ENCODE results near the gene UBA52.

DNA sequence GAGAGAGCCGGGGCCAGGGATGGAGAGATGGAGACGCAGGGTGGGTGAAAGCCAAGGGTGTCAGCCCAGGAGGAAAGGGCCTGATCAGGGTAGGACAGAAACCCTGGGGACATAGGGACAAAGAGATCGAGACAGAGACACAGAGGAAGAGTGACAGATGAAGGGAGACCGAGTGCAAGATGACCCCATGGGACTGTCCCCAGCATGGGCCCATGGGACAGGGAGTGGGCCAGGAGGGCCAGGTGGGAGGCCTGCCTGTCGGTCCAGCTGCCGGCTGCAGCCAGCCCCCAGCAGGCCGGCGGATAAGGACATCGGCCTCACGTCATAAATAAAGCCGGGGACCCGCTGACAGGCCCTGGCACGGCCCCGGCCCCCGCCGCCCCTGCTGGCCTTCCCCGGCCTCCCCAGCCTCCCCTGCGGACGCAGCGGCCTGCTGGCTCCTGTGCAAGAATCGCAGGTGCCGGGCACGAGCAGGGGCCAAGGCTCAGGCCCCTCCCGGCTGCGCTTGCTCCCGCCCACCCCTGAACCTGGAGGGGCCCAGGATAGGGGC lies 23.2 kb downstream of the UBA52 start:
- TF ChIP-seq, protein P1, sequence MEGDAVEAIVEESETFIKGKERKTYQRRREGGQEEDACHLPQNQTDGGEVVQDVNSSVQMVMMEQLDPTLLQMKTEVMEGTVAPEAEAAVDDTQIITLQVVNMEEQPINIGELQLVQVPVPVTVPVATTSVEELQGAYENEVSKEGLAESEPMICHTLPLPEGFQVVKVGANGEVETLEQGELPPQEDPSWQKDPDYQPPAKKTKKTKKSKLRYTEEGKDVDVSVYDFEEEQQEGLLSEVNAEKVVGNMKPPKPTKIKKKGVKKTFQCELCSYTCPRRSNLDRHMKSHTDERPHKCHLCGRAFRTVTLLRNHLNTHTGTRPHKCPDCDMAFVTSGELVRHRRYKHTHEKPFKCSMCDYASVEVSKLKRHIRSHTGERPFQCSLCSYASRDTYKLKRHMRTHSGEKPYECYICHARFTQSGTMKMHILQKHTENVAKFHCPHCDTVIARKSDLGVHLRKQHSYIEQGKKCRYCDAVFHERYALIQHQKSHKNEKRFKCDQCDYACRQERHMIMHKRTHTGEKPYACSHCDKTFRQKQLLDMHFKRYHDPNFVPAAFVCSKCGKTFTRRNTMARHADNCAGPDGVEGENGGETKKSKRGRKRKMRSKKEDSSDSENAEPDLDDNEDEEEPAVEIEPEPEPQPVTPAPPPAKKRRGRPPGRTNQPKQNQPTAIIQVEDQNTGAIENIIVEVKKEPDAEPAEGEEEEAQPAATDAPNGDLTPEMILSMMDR (IDR thresholded peaks at IDR 0.05; ENCODE audit: insufficient read depth, low read length): no peak
- no peak; the same call in 1 of the 2 replicates for TF ChIP-seq POLR2AphosphoS5 (IDR thresholded peaks at IDR 0.05; ENCODE audit: low read depth)
- TF ChIP-seq REST (IDR thresholded peaks at IDR 0.05; ENCODE audit: insufficient replicate concordance, low read depth): no peak
- no peak for TF ChIP-seq SPI1 (IDR thresholded peaks at IDR 0.05; ENCODE audit: borderline replicate concordance, low read depth)
- TF ChIP-seq GABPA (IDR thresholded peaks at IDR 0.05; ENCODE audit: low read depth): no peak

Data from HL-60 (cell line).